ENCODE data around the gene CD5L. TPM values are rescaled to one million over a fixed set of nuclear protein-coding genes. Genes with fewer than 3 reads are reported as not detected.

CD5L gene
- total and polyA plus RNA-seq, 9 of the 15 experiments (the other 6 are each of a cell fraction or from before 2014, with no cell fraction given), result not detected

GRCh38 chr1:157798211-157798610, 43.4 kb downstream of the CD5L start:
- no peak overlapping the region for H3K4me3 ChIP-seq
- in situ Hi-C loops (cut with MboI), result no loop called here
- no peaks in the 10 kb centered on the region for H3K9me1 ChIP-seq (ENCODE audit: control insufficient read depth, insufficient read depth, low read length)
- FAIRE-seq (no peak), DNase-seq (ENCODE audit: extremely low read depth in 1 of 4, low spot score in 3 of 4) (no peak), ATAC-seq (no peak)
- POLR2A ChIA-PET, result no interaction called here
- no peaks in the 10 kb centered on the region for H3K79me2 ChIP-seq (ENCODE audit: control insufficient read depth, insufficient read depth, low read length)
- no peaks in the 10 kb centered on the region for H3K9me3 ChIP-seq (replicated peaks; ENCODE audit: control insufficient read depth, insufficient read depth, low read depth, low read length)
- no peak overlapping the region for H3K27ac ChIP-seq (ENCODE audit: extremely low read depth, low read depth, low read length)
- no peaks in the 10 kb centered on the region for H3K4me1 ChIP-seq (replicated peaks in 1 of 2; ENCODE audit: control insufficient read depth in 2 of 2, insufficient read depth in 2 of 2, low read length in 2 of 2)
- no peaks in the 10 kb centered on the region for H4K20me1 ChIP-seq (replicated peaks; ENCODE audit: control insufficient read depth, insufficient read depth, low read length)
- no peaks in the 10 kb centered on the region for H3K36me3 ChIP-seq (ENCODE audit: control insufficient read depth, insufficient read depth, low read length)
- 2% methylated on average over 5 of the region's 5 CpGs for WGBS (ENCODE audit: insufficient coverage, low coverage, missing lambda C conversion rate)
- BruUV-seq (replicated peaks), result no TSS peak
- TF ChIP-seq HOXB6 (CRISPR knock-in tag; IDR thresholded peaks at IDR 0.05; ENCODE audit: borderline replicate concordance) (no peak), HDAC2 (IDR thresholded peaks at IDR 0.05) (no peak), CCAR2 (IDR thresholded peaks at IDR 0.05; ENCODE audit: low read depth, low read length) (no peak), YY1 (IDR thresholded peaks at IDR 0.05; ENCODE audit: borderline replicate concordance in 1 of 3, control insufficient read depth in 1 of 3, extremely low read depth in 1 of 3, insufficient read depth in 3 of 3, insufficient read length in 1 of 3, insufficient replicate concordance in 2 of 3, low read depth in 1 of 3, low read length in 2 of 3) (no peak), MEIS2 (IDR thresholded peaks at IDR 0.05; ENCODE audit: partially characterized antibody) (no peak), HINFP (tag; conservative IDR thresholded peaks at IDR 0.05; ENCODE audit: low read depth) (no peak), GTF2E2 (tag; IDR thresholded peaks at IDR 0.05) (no peak), ZNF354B (CRISPR knock-in tag; IDR thresholded peaks at IDR 0.05) (no peak), KAT2B (IDR thresholded peaks at IDR 0.05; ENCODE audit: low read depth, low read length) (no peak), GTF2B (IDR thresholded peaks at IDR 0.05; ENCODE audit: extremely low read depth, insufficient read length) (no peak), SPI1 (IDR thresholded peaks at IDR 0.05; ENCODE audit: borderline replicate concordance, low read depth, low read length) (no peak), ZBTB33 (CRISPR knock-in tag; IDR thresholded peaks at IDR 0.05) (no peak), HNRNPUL1 (IDR thresholded peaks at IDR 0.05; ENCODE audit: low read length) (no peak), RBM14 (IDR thresholded peaks at IDR 0.05; ENCODE audit: borderline replicate concordance, insufficient read depth, low read depth, low read length) (no peak)
- TF ChIP-seq, protein P1, sequence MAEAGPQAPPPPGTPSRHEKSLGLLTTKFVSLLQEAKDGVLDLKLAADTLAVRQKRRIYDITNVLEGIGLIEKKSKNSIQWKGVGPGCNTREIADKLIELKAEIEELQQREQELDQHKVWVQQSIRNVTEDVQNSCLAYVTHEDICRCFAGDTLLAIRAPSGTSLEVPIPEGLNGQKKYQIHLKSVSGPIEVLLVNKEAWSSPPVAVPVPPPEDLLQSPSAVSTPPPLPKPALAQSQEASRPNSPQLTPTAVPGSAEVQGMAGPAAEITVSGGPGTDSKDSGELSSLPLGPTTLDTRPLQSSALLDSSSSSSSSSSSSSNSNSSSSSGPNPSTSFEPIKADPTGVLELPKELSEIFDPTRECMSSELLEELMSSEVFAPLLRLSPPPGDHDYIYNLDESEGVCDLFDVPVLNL (CRISPR knock-in tag; IDR thresholded peaks at IDR 0.05; ENCODE audit: low read depth), result no peak
- CTCF ChIA-PET (ENCODE audit: low intra/inter-chr PET ratio), result no interaction called here
- intact Hi-C loops (cut with micrococcal nuclease), result no loop called here
- no peaks in the 10 kb centered on the region for H3K27me3 ChIP-seq (ENCODE audit: control insufficient read depth in 2 of 2, insufficient read depth in 2 of 2, low read length in 2 of 2)
- H3K4me2 ChIP-seq (ENCODE audit: insufficient read depth, low read length), result no peak overlapping the region
- H2AFZ ChIP-seq (ENCODE audit: low read depth, low read length), result no peak overlapping the region
- H3K9ac ChIP-seq (ENCODE audit: insufficient read depth in 1 of 2, low read depth in 2 of 2, low read length in 2 of 2), result no peak overlapping the region

All from K562 (cell line).